ENCODE data around the gene DNAJC19.

Gene DNAJC19

GRCh38 chr3:181007262-181007661 lies 17.7 kb upstream of the DNAJC19 start:
- TF ChIP-seq, protein P1, sequence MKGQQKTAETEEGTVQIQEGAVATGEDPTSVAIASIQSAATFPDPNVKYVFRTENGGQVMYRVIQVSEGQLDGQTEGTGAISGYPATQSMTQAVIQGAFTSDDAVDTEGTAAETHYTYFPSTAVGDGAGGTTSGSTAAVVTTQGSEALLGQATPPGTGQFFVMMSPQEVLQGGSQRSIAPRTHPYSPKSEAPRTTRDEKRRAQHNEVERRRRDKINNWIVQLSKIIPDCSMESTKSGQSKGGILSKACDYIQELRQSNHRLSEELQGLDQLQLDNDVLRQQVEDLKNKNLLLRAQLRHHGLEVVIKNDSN (IDR thresholded peaks at IDR 0.05): no peak
- TF ChIP-seq FOXM1 (IDR thresholded peaks at IDR 0.05; ENCODE audit: borderline replicate concordance, low read depth) (no peak), TAF1 (IDR thresholded peaks at IDR 0.05; ENCODE audit: low read depth) (no peak), YY1 (IDR thresholded peaks at IDR 0.05; ENCODE audit: low read depth) (no peak), NFIC (IDR thresholded peaks at IDR 0.05) (no peak), CREB1 (IDR thresholded peaks at IDR 0.05; ENCODE audit: low read depth) (no peak), REST (IDR thresholded peaks at IDR 0.05; ENCODE audit: low read depth) (no peak)

DNA sequence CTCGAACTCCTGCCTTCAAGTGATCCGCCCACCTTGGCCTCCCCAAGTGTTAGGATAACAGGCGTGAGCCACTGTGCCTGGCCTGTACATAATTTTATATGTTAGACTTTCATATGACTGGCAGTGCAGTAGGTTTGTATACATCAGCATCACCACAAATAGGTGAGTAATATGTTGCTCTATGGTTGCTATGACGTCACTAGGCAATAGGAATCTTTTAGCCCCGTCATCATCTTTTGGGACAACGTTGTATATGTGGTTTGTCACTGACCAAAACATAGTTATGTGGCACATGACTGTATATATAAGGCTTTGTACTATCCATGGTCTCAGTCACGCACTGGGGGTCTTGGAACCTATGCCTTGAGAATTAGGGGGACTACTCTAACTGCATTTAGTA lies 17.0 kb upstream of the DNAJC19 start:
- no peak for TF ChIP-seq REST (IDR thresholded peaks at IDR 0.05; ENCODE audit: low read depth)
- no peak for TF ChIP-seq CREB1 (IDR thresholded peaks at IDR 0.05; ENCODE audit: low read depth)
- no peak for TF ChIP-seq TEAD4 (IDR thresholded peaks at IDR 0.05)
- TF ChIP-seq TAF1 (IDR thresholded peaks at IDR 0.05; ENCODE audit: low read depth): no peak
- TF ChIP-seq FOXM1 (IDR thresholded peaks at IDR 0.05; ENCODE audit: borderline replicate concordance, low read depth): no peak
- TF ChIP-seq EGR1 (IDR thresholded peaks at IDR 0.05): no peak
- TF ChIP-seq TCF12 (IDR thresholded peaks at IDR 0.05; ENCODE audit: low read depth): no peak
- TF ChIP-seq, protein P2, sequence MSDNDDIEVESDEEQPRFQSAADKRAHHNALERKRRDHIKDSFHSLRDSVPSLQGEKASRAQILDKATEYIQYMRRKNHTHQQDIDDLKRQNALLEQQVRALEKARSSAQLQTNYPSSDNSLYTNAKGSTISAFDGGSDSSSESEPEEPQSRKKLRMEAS (IDR thresholded peaks at IDR 0.05): no peak
- no peak for TF ChIP-seq ZBTB7A (IDR thresholded peaks at IDR 0.05; ENCODE audit: low read depth)
- TF ChIP-seq, protein P1 (IDR thresholded peaks at IDR 0.05): no peak
- no peak for TF ChIP-seq YY1 (IDR thresholded peaks at IDR 0.05; ENCODE audit: low read depth)
- no peak for TF ChIP-seq RAD21 (IDR thresholded peaks at IDR 0.05; ENCODE audit: low read depth)
- TF ChIP-seq EP300 (IDR thresholded peaks at IDR 0.05; ENCODE audit: borderline replicate concordance): no peak
- TF ChIP-seq NFIC (IDR thresholded peaks at IDR 0.05): no peak
- no peak for TF ChIP-seq CEBPB (IDR thresholded peaks at IDR 0.05)

DNA sequence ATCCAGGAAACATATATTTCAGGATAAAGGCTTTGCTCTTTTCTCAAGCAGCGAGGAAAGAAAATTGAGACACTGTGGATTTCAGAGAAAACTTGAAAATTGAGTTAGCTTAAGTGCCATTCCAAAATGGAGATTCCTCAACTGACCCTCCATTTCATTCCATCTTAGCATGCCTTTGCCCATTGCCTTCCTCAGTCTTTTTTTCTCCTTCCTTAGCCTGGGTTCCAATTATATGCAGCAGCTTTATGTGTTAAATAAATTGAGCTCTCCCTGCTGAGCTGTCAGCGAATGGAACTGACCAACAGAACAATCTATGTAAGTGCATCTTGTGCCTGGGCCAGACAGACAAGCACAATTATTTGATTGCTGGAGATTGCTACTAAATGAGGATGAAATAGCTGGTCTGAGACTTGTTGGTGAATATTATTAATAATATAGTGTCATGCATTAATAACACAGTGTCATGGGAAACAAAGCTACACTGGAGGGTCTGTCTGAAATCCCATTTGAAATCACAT lies 6.9 kb upstream of the DNAJC19 start:
- TF ChIP-seq NFIC (IDR thresholded peaks at IDR 0.05): no peak
- TF ChIP-seq, protein P1 (IDR thresholded peaks at IDR 0.05): no peak
- no peak for TF ChIP-seq CREB1 (IDR thresholded peaks at IDR 0.05; ENCODE audit: low read depth)

GRCh38 chr3:180990505-180990904 lies 969 bp upstream of the DNAJC19 start:
- TF ChIP-seq NFIC (IDR thresholded peaks at IDR 0.05) (no peak), EGR1 (IDR thresholded peaks at IDR 0.05) (no peak), RAD21 (IDR thresholded peaks at IDR 0.05; ENCODE audit: low read depth) (no peak), CEBPB (IDR thresholded peaks at IDR 0.05) (no peak), TCF12 (IDR thresholded peaks at IDR 0.05; ENCODE audit: low read depth) (no peak), EP300 (IDR thresholded peaks at IDR 0.05; ENCODE audit: borderline replicate concordance) (no peak), YY1 (IDR thresholded peaks at IDR 0.05; ENCODE audit: low read depth) (no peak), TEAD4 (IDR thresholded peaks at IDR 0.05) (no peak), TAF1 (IDR thresholded peaks at IDR 0.05; ENCODE audit: low read depth) (no peak), REST (IDR thresholded peaks at IDR 0.05; ENCODE audit: low read depth) (no peak), ZBTB7A (IDR thresholded peaks at IDR 0.05; ENCODE audit: low read depth) (no peak), FOXM1 (IDR thresholded peaks at IDR 0.05; ENCODE audit: borderline replicate concordance, low read depth) (no peak), CREB1 (IDR thresholded peaks at IDR 0.05; ENCODE audit: low read depth) (no peak)
- TF ChIP-seq, protein P2 (IDR thresholded peaks at IDR 0.05): no peak
- TF ChIP-seq, protein P1 (IDR thresholded peaks at IDR 0.05): no peak

Measured in Ishikawa (cell line).